Immature natural killer cell (primary cell): Measurements from ENCODE around the gene RASGRP1. TPM values are rescaled to one million over a fixed set of nuclear protein-coding genes. Genes with fewer than 3 reads are reported as not detected.
A peak's percentile ranks its signal among the peaks of the same experiment; 100 is the strongest.

ENCODE experiments used
- DNase-seq, 3 donors: peaks; one replicate each; pipeline ENCODE4 v3.0.0; 2022; ENCODE audit warnings: mixed read lengths in 1 of 3
- H3K27ac Mint-ChIP-seq, 6 donors: one replicate each; pipeline ENCODE4 v1.8.0; 2020; ENCODE audit warnings: mixed read lengths in 6 of 6, mild to moderate bottlenecking in 5 of 6, inconsistent platforms in 4 of 6, moderate library complexity in 3 of 6
- H3K27me3 Mint-ChIP-seq, 3 donors: one replicate each; pipeline ENCODE4 v1.8.0; 2020 to 2021; ENCODE audit warnings: low read depth in 3 of 3, mild to moderate bottlenecking in 3 of 3, mixed read lengths in 3 of 3, moderate library complexity in 3 of 3, inconsistent platforms in 1 of 3
- H3K36me3 Mint-ChIP-seq, 3 donors: one replicate each; pipeline ENCODE4 v1.8.0; 2020; ENCODE audit warnings: mixed read lengths in 3 of 3, inconsistent platforms in 2 of 3, mild to moderate bottlenecking in 2 of 3
- H3K4me1 Mint-ChIP-seq, 2 donors: one replicate each; pipeline ENCODE4 v1.8.0; 2020; ENCODE audit warnings: inconsistent platforms in 2 of 2, mild to moderate bottlenecking in 2 of 2, mixed read lengths in 2 of 2, moderate library complexity in 1 of 2
- H3K4me3 Mint-ChIP-seq, 5 donors: one replicate each; pipeline ENCODE4 v1.8.0; 2020; ENCODE audit warnings: mild to moderate bottlenecking in 5 of 5, mixed read lengths in 5 of 5, inconsistent platforms in 3 of 5, moderate library complexity in 3 of 5
- H3K9me3 Mint-ChIP-seq, 6 donors: one replicate each; pipeline ENCODE4 v1.8.0; 2020; ENCODE audit warnings: mild to moderate bottlenecking in 6 of 6, mixed read lengths in 6 of 6, inconsistent platforms in 4 of 6, moderate library complexity in 3 of 6
- polyA plus RNA-seq, 3 donors: library from polyadenylated mRNA; unstranded; fragments of 300-500 nt; fragmentation: Illumina TruSeq; gene quantifications; one replicate each; pipeline ENCODE4 v1.2.3, GENCODE V29; 2021

RASGRP1 gene
- polyA plus RNA-seq: 10 to 100 TPM; 21.9 to 63.9 (median 22.7) TPM

GRCh38 chr15:38564557-38565286 is at the start of gene RASGRP1:
TSS of gene RASGRP1 (minus strand) at chr15:38564814. CDS start at chr15:38564628, 186 bp downstream.
- DNase-seq: peak; percentile 89 to 91 (median 90)
- Mint-ChIP-seq H3K9me3 (peaks cover 0 to 5% (median 0%) of the 10 kb centered on the region in 6 donors), H3K36me3 (peaks cover 6 to 7% (median 7%) of the 10 kb centered on the region in 3 donors), H3K4me3 (peak within 1 kb of the TSS; percentile 88 to 97 (median 95)), H3K4me1 (peaks cover 60 to 72% of the 10 kb centered on the region in 2 donors), H3K27ac (peak within 1 kb of the TSS; percentile 85 to 96 (median 92)), H3K27me3 (peaks cover 5 to 18% (median 6%) of the 10 kb centered on the region in 3 donors)

- Mint-ChIP-seq H3K4me3 (peak overlapping the region; percentile 14 to 58 (median 43)), H3K4me1 (peaks cover 56 to 60% of the 10 kb centered on the region in 2 donors), H3K27ac (peak overlapping the region in 4 of 6 donors; percentile 71 to 94 (median 88)), H3K36me3 (peaks cover 0 to 4% (median 0%) of the 10 kb centered on the region in 3 donors), H3K9me3 (peaks cover 0 to 2% (median 0%) of the 10 kb centered on the region in 6 donors), H3K27me3 (peaks cover 3 to 6% (median 5%) of the 10 kb centered on the region in 3 donors)
- DNase-seq: no peak
These were observed 48.5 kb upstream of the RASGRP1 start for GRCh38 chr15:38613085-38613484.

DNA sequence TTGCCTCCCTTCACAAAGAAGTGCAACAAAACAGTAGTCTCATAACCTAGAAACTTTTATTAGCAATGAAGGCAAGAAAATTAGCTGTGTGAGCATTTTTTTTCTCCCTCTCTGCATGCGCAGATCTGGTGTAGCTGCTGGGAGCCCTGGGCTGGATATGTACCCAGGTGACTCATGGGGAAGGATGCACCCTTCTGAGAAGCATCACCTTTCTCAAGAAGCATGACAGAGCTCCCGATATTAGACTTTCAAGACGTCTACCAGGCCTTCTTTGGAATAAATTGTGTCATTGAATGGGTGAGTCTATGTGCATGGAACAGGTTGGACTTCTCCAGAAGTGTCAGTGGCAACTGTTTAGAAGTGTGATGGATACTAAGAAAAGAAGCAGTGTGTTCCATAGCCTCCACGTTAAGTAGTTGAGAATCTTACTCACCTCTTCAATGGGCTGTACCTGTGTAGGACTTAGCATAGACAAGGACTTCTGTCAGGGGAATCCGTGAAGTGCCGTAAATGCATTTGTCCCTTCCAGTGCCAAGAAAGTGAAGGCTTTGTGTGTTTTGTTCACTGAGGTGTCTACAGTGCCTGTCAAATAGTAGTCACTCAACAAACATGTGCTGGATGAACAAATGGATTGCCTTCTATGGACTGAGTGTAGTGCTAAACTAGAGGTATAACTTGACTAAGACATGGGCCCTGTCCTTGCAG is 47.7 kb upstream of the RASGRP1 start:
- Mint-ChIP-seq H3K9me3 (peaks cover 0 to 2% (median 0%) of the 10 kb centered on the region in 6 donors), H3K4me3 (peak overlapping the region; percentile 64 to 82 (median 77)), H3K36me3 (peaks cover 0 to 4% (median 0%) of the 10 kb centered on the region in 3 donors), H3K27ac (peak overlapping the region; percentile 83 to 94 (median 89)), H3K27me3 (peaks cover 3 to 6% (median 5%) of the 10 kb centered on the region in 3 donors), H3K4me1 (peaks cover 61% of the 10 kb centered on the region in 2 donors)
- no peak for DNase-seq

- H3K4me1 Mint-ChIP-seq: peaks cover 63 to 69% of the 10 kb centered on the region in 2 donors
- H3K36me3 Mint-ChIP-seq: peaks cover 0 to 7% (median 0%) of the 10 kb centered on the region in 3 donors
- peak; percentile 67 to 74 (median 68) for DNase-seq
- peak overlapping the region; percentile 64 to 82 (median 77) for H3K4me3 Mint-ChIP-seq
- peak overlapping the region; percentile 83 to 94 (median 89) for H3K27ac Mint-ChIP-seq
- H3K9me3 Mint-ChIP-seq: peaks cover 0 to 2% (median 0%) of the 10 kb centered on the region in 6 donors
- H3K27me3 Mint-ChIP-seq: peaks cover 3 to 6% (median 5%) of the 10 kb centered on the region in 3 donors
These were observed 46.6 kb upstream of the RASGRP1 start for GRCh38 chr15:38611228-38611627.

GRCh38 chr15:38610748-38611147 is 46.1 kb upstream of the RASGRP1 start:
- Mint-ChIP-seq H3K27ac (peak overlapping the region; percentile 83 to 94 (median 89)), H3K9me3 (peaks cover 0 to 2% (median 0%) of the 10 kb centered on the region in 6 donors), H3K36me3 (peaks cover 0 to 8% (median 0%) of the 10 kb centered on the region in 3 donors), H3K27me3 (peaks cover 3 to 6% (median 5%) of the 10 kb centered on the region in 3 donors), H3K4me1 (peaks cover 64 to 70% of the 10 kb centered on the region in 2 donors), H3K4me3 (peak overlapping the region; percentile 64 to 82 (median 77))
- peak in 2 of 3 donors; percentile 43 to 62 for DNase-seq

DNA sequence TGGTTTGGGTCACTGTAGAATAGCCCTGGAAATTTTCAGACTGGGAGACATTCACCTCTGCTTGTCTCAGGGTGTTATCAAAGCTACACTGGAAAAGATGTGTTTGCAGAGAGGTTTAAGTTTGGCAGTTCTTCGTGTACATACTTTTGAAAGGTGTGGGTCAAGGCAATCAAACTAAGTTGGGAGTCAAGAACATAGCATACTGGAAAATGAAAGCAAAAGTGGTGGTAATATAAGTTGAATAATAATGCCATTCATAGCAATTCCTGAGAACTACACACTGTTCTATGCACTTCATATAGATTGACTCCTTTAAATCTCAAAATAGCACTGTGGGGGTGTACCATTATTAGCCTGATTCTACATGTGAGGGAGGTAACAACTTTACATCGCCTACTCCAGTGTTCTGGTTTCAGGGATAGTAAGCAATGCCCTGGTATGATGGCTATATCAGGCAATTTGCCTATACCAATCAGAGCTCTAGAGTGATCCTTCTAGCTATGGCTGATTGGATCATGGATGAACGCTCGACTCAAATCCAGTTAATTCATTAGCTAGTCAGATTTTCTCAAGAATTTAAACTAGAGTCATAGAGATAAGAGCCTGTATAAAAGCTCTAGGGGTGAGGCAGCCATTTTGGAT is 44.6 kb upstream of the RASGRP1 start:
- peaks cover 61 to 70% of the 10 kb centered on the region in 2 donors for H3K4me1 Mint-ChIP-seq
- H3K27ac Mint-ChIP-seq: peak overlapping the region; percentile 24 to 94 (median 87)
- H3K9me3 Mint-ChIP-seq: peaks cover 0 to 2% (median 0%) of the 10 kb centered on the region in 6 donors
- DNase-seq: peak in 1 of 3 donors; percentile 16
- H3K4me3 Mint-ChIP-seq: peak overlapping the region; percentile 15 to 77 (median 48)
- peaks cover 0 to 8% (median 4%) of the 10 kb centered on the region in 3 donors for H3K36me3 Mint-ChIP-seq
- peaks cover 2 to 7% (median 6%) of the 10 kb centered on the region in 3 donors for H3K27me3 Mint-ChIP-seq

- no peak for DNase-seq
- H3K36me3 Mint-ChIP-seq: peaks cover 0 to 8% (median 4%) of the 10 kb centered on the region in 3 donors
- no peaks in the 10 kb centered on the region for H3K9me3 Mint-ChIP-seq
- H3K4me1 Mint-ChIP-seq: peaks cover 59 to 70% of the 10 kb centered on the region in 2 donors
- H3K27me3 Mint-ChIP-seq: peaks cover 2 to 7% (median 6%) of the 10 kb centered on the region in 3 donors
- peak overlapping the region in 4 of 5 donors; percentile 15 to 77 (median 48) for H3K4me3 Mint-ChIP-seq
- H3K27ac Mint-ChIP-seq: peak overlapping the region in 4 of 6 donors; percentile 24 to 94 (median 84)
These were observed 44.1 kb upstream of the RASGRP1 start for GRCh38 chr15:38608682-38609081.

DNA sequence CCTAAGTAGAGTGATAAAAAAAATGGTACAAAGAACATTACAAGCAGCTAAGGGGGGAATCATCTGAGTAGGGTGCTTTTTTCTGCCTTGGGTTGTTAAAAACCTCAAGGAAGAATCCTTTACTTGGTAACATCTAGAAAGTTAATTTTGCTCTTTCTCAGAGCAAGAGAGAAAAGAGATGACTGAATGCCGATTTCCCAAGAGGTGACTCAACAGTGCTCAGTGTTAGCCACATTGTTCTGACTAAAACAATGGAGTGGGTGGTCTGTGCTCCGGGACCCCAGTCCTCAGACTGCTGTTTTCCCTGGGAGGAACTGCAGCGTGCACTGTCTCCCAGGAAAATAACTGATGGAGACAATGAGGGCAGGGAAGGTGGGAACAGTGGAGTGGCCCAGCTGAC is 41.1 kb upstream of the RASGRP1 start:
- peaks cover 0 to 4% (median 3%) of the 10 kb centered on the region in 3 donors for H3K27me3 Mint-ChIP-seq
- peaks cover 31 to 41% of the 10 kb centered on the region in 2 donors for H3K4me1 Mint-ChIP-seq
- no peak for DNase-seq
- no peaks in the 10 kb centered on the region for H3K9me3 Mint-ChIP-seq
- no peak overlapping the region for H3K27ac Mint-ChIP-seq
- H3K4me3 Mint-ChIP-seq: no peak overlapping the region
- peaks cover 0 to 4% (median 4%) of the 10 kb centered on the region in 3 donors for H3K36me3 Mint-ChIP-seq

DNA sequence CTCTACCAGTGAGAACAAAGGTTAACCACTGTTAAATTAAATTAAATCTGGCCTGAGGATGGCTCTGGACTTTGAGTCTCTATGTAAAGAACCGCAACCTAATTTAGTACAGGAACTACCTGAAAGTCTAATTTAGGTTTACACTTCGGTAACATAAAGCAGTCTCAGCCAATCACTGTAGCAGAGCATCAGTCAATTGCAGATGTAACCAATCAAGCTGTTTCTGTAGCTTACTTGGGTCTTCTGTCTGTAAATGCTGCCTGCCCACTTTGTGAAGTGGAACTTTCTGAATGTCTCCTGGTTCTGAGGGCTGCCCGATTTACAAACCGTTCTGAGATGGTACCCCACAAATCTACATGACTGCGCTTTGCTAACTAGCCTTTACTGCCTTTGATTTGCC is 39.1 kb upstream of the RASGRP1 start:
- H3K9me3 Mint-ChIP-seq: no peaks in the 10 kb centered on the region
- DNase-seq: no peak
- H3K27me3 Mint-ChIP-seq: peaks cover 1 to 5% (median 2%) of the 10 kb centered on the region in 3 donors
- no peak overlapping the region for H3K4me3 Mint-ChIP-seq
- peaks cover 10 to 20% of the 10 kb centered on the region in 2 donors for H3K4me1 Mint-ChIP-seq
- H3K36me3 Mint-ChIP-seq: peaks cover 0 to 4% (median 4%) of the 10 kb centered on the region in 3 donors
- peak overlapping the region in 1 of 6 donors; percentile 40 for H3K27ac Mint-ChIP-seq

DNA sequence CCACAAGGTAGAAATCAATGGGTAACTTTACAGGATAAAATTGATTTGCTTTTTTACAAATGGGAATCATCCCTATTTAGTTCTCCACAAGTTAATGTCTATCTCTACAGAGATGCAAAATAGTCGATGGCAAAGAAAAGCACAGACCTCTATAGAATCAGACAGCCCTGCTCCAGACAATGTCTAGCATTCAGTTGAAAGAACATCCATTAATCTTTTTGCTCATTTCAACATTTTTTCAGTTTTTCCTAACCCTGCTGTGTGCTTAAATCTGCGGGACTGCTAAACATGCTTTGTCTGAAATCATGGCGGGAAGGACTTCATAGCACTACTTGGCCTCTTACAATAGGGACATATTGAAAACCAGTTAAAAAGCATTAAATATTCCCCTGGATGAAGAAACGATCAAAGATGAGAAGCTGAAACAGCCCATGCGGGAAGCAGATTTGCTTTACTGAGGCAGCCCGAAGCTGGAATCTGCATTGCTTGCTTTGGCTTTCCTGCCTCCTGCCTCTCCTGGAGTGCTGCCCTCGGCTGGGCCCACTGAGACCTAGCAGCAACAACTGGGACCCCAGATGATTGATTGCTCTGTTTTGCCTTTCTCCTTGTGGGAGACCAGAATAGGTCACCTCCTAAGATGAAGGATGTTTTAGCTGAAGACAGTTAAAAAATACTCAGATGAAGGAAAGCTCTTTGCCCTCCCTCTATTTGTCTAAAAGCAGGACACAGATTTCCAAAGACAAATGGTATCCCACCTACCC is 38.5 kb upstream of the RASGRP1 start:
- peaks cover 4 to 14% of the 10 kb centered on the region in 2 donors for H3K4me1 Mint-ChIP-seq
- no peaks in the 10 kb centered on the region for H3K9me3 Mint-ChIP-seq
- DNase-seq: no peak
- H3K27me3 Mint-ChIP-seq: peaks cover 1 to 5% (median 2%) of the 10 kb centered on the region in 3 donors
- no peak overlapping the region for H3K4me3 Mint-ChIP-seq
- H3K36me3 Mint-ChIP-seq: peaks cover 0 to 4% (median 4%) of the 10 kb centered on the region in 3 donors
- H3K27ac Mint-ChIP-seq: no peak overlapping the region

GRCh38 chr15:38600236-38600635 is 35.6 kb upstream of the RASGRP1 start:
- DNase-seq: no peak
- H3K4me3 Mint-ChIP-seq: no peak overlapping the region
- peaks cover 0 to 3% (median 0%) of the 10 kb centered on the region in 3 donors for H3K36me3 Mint-ChIP-seq
- peaks cover 1 to 5% (median 2%) of the 10 kb centered on the region in 3 donors for H3K27me3 Mint-ChIP-seq
- no peaks in the 10 kb centered on the region for H3K4me1 Mint-ChIP-seq
- H3K9me3 Mint-ChIP-seq: no peaks in the 10 kb centered on the region
- no peak overlapping the region for H3K27ac Mint-ChIP-seq

DNA sequence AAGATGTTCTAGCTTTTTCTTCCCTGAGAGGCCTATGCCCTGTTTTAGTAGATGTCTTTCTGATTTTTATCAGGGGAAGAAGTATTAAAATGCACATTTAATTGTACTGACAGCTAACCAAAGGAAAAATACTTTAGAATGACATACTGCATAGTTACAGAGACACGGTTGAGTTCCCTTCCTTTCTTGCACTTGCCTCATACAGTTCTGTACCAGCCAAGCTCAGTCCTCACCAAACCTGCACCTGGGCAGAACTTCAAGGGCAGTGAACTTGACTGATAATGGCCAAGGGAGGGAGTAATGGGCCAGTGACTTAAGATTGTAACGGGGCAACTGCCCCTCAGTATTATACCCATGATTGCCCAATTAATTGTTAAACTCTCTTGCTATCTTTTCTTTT is 34.1 kb upstream of the RASGRP1 start:
- no peak overlapping the region for H3K27ac Mint-ChIP-seq
- no peak overlapping the region for H3K4me3 Mint-ChIP-seq
- no peaks in the 10 kb centered on the region for H3K4me1 Mint-ChIP-seq
- peaks cover 1 to 5% (median 3%) of the 10 kb centered on the region in 3 donors for H3K27me3 Mint-ChIP-seq
- H3K36me3 Mint-ChIP-seq: peaks cover 0 to 4% (median 0%) of the 10 kb centered on the region in 3 donors
- H3K9me3 Mint-ChIP-seq: no peaks in the 10 kb centered on the region
- DNase-seq: no peak
